Stimulated activated CD8-positive, alpha-beta memory T cell treated with anti-CD3 and anti-CD28 coated beads, Interleukin-4, amount 100 ng/mL, for 4 hours (primary cell): ENCODE results near the gene ENTHD1.
A peak's percentile ranks its signal among the peaks of the same experiment; 100 is the strongest.
"Not testable (repeated sequence)": the region's sequence is repeated elsewhere in the genome, so short reads cannot be mapped to it uniquely, and the experiment has no call there.

Source experiments
- DNase-seq, 2 donors: peaks; one replicate each; pipeline ENCODE4 v3.0.0-alpha.2; 2020; ENCODE audit warnings: low read depth in 2 of 2, low spot score in 1 of 2

ENTHD1 gene

GRCh38 chr22:39851606-39852315, 41.8 kb downstream of the ENTHD1 start:
- no peak for DNase-seq

- DNase-seq: no peak
Observed at GRCh38 chr22:39847477-39847876, 46.1 kb downstream of the ENTHD1 start.

- not testable (repeated sequence) for DNase-seq
Observed at GRCh38 chr22:39846539-39846938, 47.0 kb downstream of the ENTHD1 start.

- no peak for DNase-seq
Observed at GRCh38 chr22:39845529-39845928, 48.0 kb downstream of the ENTHD1 start.

GRCh38 chr22:39839917-39840510, 53.5 kb downstream of the ENTHD1 start:
- DNase-seq: peak; percentile 3 to 4

GRCh38 chr22:39839204-39839603, 54.4 kb downstream of the ENTHD1 start:
- DNase-seq: no peak

GRCh38 chr22:39833610-39834009, 60.0 kb downstream of the ENTHD1 start:
- no peak for DNase-seq

GRCh38 chr22:39833093-39833492, 60.5 kb downstream of the ENTHD1 start:
- no peak for DNase-seq

- no peak for DNase-seq
Observed at GRCh38 chr22:39832627-39833074, 60.9 kb downstream of the ENTHD1 start.

GRCh38 chr22:39825661-39826102, 67.9 kb downstream of the ENTHD1 start:
- no peak for DNase-seq

- no peak for DNase-seq
Observed at GRCh38 chr22:39821008-39821407, 72.6 kb downstream of the ENTHD1 start.

GRCh38 chr22:39820256-39820655, 73.3 kb downstream of the ENTHD1 start:
- no peak for DNase-seq

GRCh38 chr22:39819429-39819828, 74.1 kb downstream of the ENTHD1 start:
- DNase-seq: no peak

- no peak for DNase-seq
Observed at GRCh38 chr22:39818094-39818493, 75.5 kb downstream of the ENTHD1 start.

- DNase-seq: no peak
Observed at GRCh38 chr22:39815932-39816331, 77.6 kb downstream of the ENTHD1 start.

- DNase-seq: no peak
Observed at GRCh38 chr22:39814899-39815298, 78.7 kb downstream of the ENTHD1 start.

GRCh38 chr22:39809772-39810557, 83.6 kb downstream of the ENTHD1 start:
- DNase-seq: no peak

GRCh38 chr22:39808081-39808480, 85.5 kb downstream of the ENTHD1 start:
- peak in 1 of 2 donors; percentile 11 for DNase-seq

- DNase-seq: no peak
Observed at GRCh38 chr22:39806109-39806508, 87.5 kb downstream of the ENTHD1 start.

- DNase-seq: no peak
Observed at GRCh38 chr22:39805117-39805516, 88.4 kb downstream of the ENTHD1 start.

- DNase-seq: no peak
Observed at GRCh38 chr22:39802682-39803081, 90.9 kb downstream of the ENTHD1 start.
